Measurements from ENCODE around the gene TIMM22. TPM values are rescaled to one million over a fixed set of nuclear protein-coding genes. Genes with fewer than 3 reads are reported as not detected.

TIMM22 gene
- total and polyA plus RNA-seq, 2 of the 13 experiments (the other 11 are each of a cell fraction or from before 2014, with no cell fraction given), result 6.2 to 15.5 TPM

GRCh38 chr17:1037238-1037879, 40.4 kb downstream of the TIMM22 start (continued):
- no peak for TF ChIP-seq MLXIP (CRISPR knock-in tag; IDR thresholded peaks at IDR 0.05; ENCODE audit: borderline replicate concordance)
- TF ChIP-seq ZNF740 (CRISPR knock-in tag; IDR thresholded peaks at IDR 0.05), result no peak
- TF ChIP-seq, protein P1, sequence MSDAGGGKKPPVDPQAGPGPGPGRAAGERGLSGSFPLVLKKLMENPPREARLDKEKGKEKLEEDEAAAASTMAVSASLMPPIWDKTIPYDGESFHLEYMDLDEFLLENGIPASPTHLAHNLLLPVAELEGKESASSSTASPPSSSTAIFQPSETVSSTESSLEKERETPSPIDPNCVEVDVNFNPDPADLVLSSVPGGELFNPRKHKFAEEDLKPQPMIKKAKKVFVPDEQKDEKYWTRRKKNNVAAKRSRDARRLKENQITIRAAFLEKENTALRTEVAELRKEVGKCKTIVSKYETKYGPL (CRISPR knock-in tag; IDR thresholded peaks at IDR 0.05), result no peak
- no peak for TF ChIP-seq NFIB (CRISPR knock-in tag; IDR thresholded peaks at IDR 0.05; ENCODE audit: borderline replicate concordance)
- TF ChIP-seq MEF2D (CRISPR knock-in tag; IDR thresholded peaks at IDR 0.05), result no peak
- no peak for TF ChIP-seq ZNF724P (CRISPR knock-in tag; IDR thresholded peaks at IDR 0.05; ENCODE audit: borderline replicate concordance)
- TF ChIP-seq POLR2AphosphoS5 (IDR thresholded peaks at IDR 0.05; ENCODE audit: low read depth, low read length), result no peak
- no peak for TF ChIP-seq U2AF2 (IDR thresholded peaks at IDR 0.05; ENCODE audit: low read depth, low read length)
